Measurements from ENCODE around the gene MAPT.
A peak's percentile ranks its signal among the peaks of the same experiment; 100 is the strongest.

MAPT gene

GRCh38 chr17:46044989-46045388 is 150.6 kb downstream of the MAPT start:
- intact Hi-C loops (cut with DNase I; ENCODE audit: low total_unique reads), result loop anchor here (5.0 kb wide), 3 partner anchors 43 to 167 kb away; partner anchors contain the start of gene KANSL1
- Histone ChIP-seq H3K36me3 (peaks cover 21 to 50% (median 33%) of the 10 kb centered on the region in 3 donors), H3K27ac (peak overlapping the region in 1 of 2 donors; percentile 24), H3K4me3 (no peak overlapping the region), H3K9me3 (no peaks in the 10 kb centered on the region), H3K4me1 (peaks cover 0 to 13% (median 0%) of the 10 kb centered on the region in 4 donors), H3K27me3 (no peaks in the 10 kb centered on the region)
- no peak for DNase-seq
- no peak for TF ChIP-seq CTCF (IDR thresholded peaks at IDR 0.05)

GRCh38 chr17:46045639-46046038 is 151.3 kb downstream of the MAPT start:
- no peak for TF ChIP-seq CTCF (IDR thresholded peaks at IDR 0.05)
- Histone ChIP-seq H3K9me3 (no peaks in the 10 kb centered on the region), H3K4me1 (peaks cover 0 to 13% (median 0%) of the 10 kb centered on the region in 4 donors), H3K27ac (no peak overlapping the region), H3K4me3 (no peak overlapping the region), H3K27me3 (no peaks in the 10 kb centered on the region), H3K36me3 (peaks cover 27 to 56% (median 39%) of the 10 kb centered on the region in 3 donors)
- intact Hi-C loops (cut with DNase I; ENCODE audit: low total_unique reads), result loop anchor here (5.0 kb wide), 1 partner anchor 147 kb away; the partner anchor contains the start of gene KANSL1
- no peak for DNase-seq

- Histone ChIP-seq H3K27ac (no peak overlapping the region), H3K36me3 (peaks cover 31 to 60% (median 43%) of the 10 kb centered on the region in 3 donors), H3K27me3 (no peaks in the 10 kb centered on the region), H3K4me1 (peaks cover 0 to 13% (median 0%) of the 10 kb centered on the region in 4 donors), H3K4me3 (no peak overlapping the region), H3K9me3 (no peaks in the 10 kb centered on the region)
- DNase-seq, result no peak
- TF ChIP-seq CTCF (IDR thresholded peaks at IDR 0.05), result no peak
- intact Hi-C loops (cut with DNase I; ENCODE audit: low total_unique reads), result loop anchor here (5.0 kb wide), 1 partner anchor 145 kb away; the partner anchor contains the start of gene KANSL1
Observed at GRCh38 chr17:46046957-46047356, 152.6 kb downstream of the MAPT start.

- peaks cover 0 to 13% (median 0%) of the 10 kb centered on the region in 4 donors for H3K4me1 ChIP-seq
- H3K4me3 ChIP-seq, result no peak overlapping the region
- no peaks in the 10 kb centered on the region for H3K27me3 ChIP-seq
- no peak overlapping the region for H3K27ac ChIP-seq
- H3K36me3 ChIP-seq, result peaks cover 31 to 60% (median 43%) of the 10 kb centered on the region in 3 donors
- DNase-seq, result no peak
- intact Hi-C loops (cut with DNase I; ENCODE audit: low total_unique reads), result loop anchor here (5.0 kb wide), 1 partner anchor 145 kb away; the partner anchor contains the start of gene KANSL1
- no peak for TF ChIP-seq CTCF (IDR thresholded peaks at IDR 0.05)
- H3K9me3 ChIP-seq, result no peaks in the 10 kb centered on the region
Observed at GRCh38 chr17:46047398-46047797, 153.0 kb downstream of the MAPT start.

- Histone ChIP-seq H3K9me3 (no peaks in the 10 kb centered on the region), H3K4me3 (no peak overlapping the region), H3K27me3 (no peaks in the 10 kb centered on the region), H3K27ac (no peak overlapping the region), H3K4me1 (peaks cover 0 to 13% (median 0%) of the 10 kb centered on the region in 4 donors), H3K36me3 (peaks cover 31 to 60% (median 43%) of the 10 kb centered on the region in 3 donors)
- DNase-seq, result no peak
- no peak for TF ChIP-seq CTCF (IDR thresholded peaks at IDR 0.05)
- intact Hi-C loops (cut with DNase I; ENCODE audit: low total_unique reads), result loop anchor here (5.0 kb wide), 1 partner anchor 144 kb away; the partner anchor contains the start of gene KANSL1
Observed at GRCh38 chr17:46047856-46048255, 153.5 kb downstream of the MAPT start.
